ENCODE results near the gene CAPRIN2. TPM values are rescaled to one million over a fixed set of nuclear protein-coding genes. Genes with fewer than 3 reads are reported as not detected.

Gene CAPRIN2
- total RNA-seq, 1 donor from 2014 or later: 30.2 TPM

- TF ChIP-seq, protein P1, sequence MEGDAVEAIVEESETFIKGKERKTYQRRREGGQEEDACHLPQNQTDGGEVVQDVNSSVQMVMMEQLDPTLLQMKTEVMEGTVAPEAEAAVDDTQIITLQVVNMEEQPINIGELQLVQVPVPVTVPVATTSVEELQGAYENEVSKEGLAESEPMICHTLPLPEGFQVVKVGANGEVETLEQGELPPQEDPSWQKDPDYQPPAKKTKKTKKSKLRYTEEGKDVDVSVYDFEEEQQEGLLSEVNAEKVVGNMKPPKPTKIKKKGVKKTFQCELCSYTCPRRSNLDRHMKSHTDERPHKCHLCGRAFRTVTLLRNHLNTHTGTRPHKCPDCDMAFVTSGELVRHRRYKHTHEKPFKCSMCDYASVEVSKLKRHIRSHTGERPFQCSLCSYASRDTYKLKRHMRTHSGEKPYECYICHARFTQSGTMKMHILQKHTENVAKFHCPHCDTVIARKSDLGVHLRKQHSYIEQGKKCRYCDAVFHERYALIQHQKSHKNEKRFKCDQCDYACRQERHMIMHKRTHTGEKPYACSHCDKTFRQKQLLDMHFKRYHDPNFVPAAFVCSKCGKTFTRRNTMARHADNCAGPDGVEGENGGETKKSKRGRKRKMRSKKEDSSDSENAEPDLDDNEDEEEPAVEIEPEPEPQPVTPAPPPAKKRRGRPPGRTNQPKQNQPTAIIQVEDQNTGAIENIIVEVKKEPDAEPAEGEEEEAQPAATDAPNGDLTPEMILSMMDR (IDR thresholded peaks at IDR 0.05; ENCODE audit: insufficient read depth, low read length, poor library complexity, severe bottlenecking): no peak
- no peaks in the 10 kb centered on the region for H3K27me3 ChIP-seq (ENCODE audit: control insufficient read depth, insufficient read depth, low read length)
- H3K4me3 ChIP-seq (ENCODE audit: low read depth, low read length): no peak overlapping the region
- DNase-seq (ENCODE audit: low read depth): no peak
- H3K36me3 ChIP-seq (ENCODE audit: control insufficient read depth, insufficient read depth, low read length): no peaks in the 10 kb centered on the region
Measured at GRCh38 chr12:30698346-30698745, 56.4 kb downstream of the CAPRIN2 start.

DNA sequence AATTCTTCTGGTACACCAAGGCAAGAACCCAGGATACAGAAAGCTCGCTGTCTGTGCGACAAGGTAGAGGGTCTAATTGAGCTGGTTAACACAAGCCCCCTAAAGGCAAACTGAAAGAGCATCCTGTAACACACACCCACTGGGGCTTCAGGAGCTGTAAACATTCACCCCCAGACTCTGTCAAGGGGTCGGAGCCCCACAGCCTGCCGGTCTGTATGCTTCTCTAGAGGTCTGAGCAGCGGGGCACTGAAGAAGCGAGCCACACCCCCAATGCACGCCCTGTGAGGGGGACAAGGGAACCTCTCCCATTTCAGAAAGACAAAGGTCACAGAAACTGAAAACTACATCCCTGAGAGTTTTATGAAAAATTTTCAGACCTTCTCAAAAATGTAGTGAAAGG, 57.8 kb downstream of the CAPRIN2 start:
- no peaks in the 10 kb centered on the region for H3K27me3 ChIP-seq (ENCODE audit: control insufficient read depth, insufficient read depth, low read length)
- TF ChIP-seq, protein P1 (IDR thresholded peaks at IDR 0.05; ENCODE audit: insufficient read depth, low read length, poor library complexity, severe bottlenecking): no peak
- H3K4me3 ChIP-seq (ENCODE audit: low read depth, low read length): no peak overlapping the region
- DNase-seq (ENCODE audit: low read depth): no peak
- no peaks in the 10 kb centered on the region for H3K36me3 ChIP-seq (ENCODE audit: control insufficient read depth, insufficient read depth, low read length)

DNA sequence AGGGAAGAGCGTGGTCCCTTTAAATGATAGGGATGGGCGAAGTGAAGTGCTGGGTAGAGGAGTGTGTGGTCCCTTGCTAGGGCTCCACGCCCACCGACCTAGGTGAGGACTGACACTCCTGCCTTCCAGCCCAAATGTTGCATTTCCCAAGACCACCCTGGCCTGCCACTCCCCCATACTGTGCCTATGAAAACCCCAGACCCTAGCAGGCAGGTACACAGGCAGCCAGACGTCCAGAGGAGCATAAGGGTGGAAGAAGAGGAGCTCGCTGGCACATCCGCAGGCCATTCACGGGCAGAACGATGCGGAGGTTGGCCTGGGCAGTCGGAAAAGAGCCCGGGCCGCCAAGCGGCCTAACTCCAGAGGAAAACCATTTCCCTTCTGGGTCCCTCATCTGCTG, 58.3 kb downstream of the CAPRIN2 start:
- Histone ChIP-seq H3K36me3 (ENCODE audit: control insufficient read depth, insufficient read depth, low read length) (no peaks in the 10 kb centered on the region), H3K4me3 (ENCODE audit: low read depth, low read length) (peak overlapping the region; percentile 75), H3K27me3 (ENCODE audit: control insufficient read depth, insufficient read depth, low read length) (no peaks in the 10 kb centered on the region)
- no peak for DNase-seq (ENCODE audit: low read depth)
- TF ChIP-seq, protein P1 (IDR thresholded peaks at IDR 0.05; ENCODE audit: insufficient read depth, low read length, poor library complexity, severe bottlenecking): no peak

GRCh38 chr12:30696103-30696408, 58.7 kb downstream of the CAPRIN2 start:
- no peaks in the 10 kb centered on the region for H3K36me3 ChIP-seq (ENCODE audit: control insufficient read depth, insufficient read depth, low read length)
- DNase-seq (ENCODE audit: low read depth): no peak
- no peaks in the 10 kb centered on the region for H3K27me3 ChIP-seq (ENCODE audit: control insufficient read depth, insufficient read depth, low read length)
- peak overlapping the region; percentile 75 for H3K4me3 ChIP-seq (ENCODE audit: low read depth, low read length)
- TF ChIP-seq, protein P1 (IDR thresholded peaks at IDR 0.05; ENCODE audit: insufficient read depth, low read length, poor library complexity, severe bottlenecking): no peak

DNA sequence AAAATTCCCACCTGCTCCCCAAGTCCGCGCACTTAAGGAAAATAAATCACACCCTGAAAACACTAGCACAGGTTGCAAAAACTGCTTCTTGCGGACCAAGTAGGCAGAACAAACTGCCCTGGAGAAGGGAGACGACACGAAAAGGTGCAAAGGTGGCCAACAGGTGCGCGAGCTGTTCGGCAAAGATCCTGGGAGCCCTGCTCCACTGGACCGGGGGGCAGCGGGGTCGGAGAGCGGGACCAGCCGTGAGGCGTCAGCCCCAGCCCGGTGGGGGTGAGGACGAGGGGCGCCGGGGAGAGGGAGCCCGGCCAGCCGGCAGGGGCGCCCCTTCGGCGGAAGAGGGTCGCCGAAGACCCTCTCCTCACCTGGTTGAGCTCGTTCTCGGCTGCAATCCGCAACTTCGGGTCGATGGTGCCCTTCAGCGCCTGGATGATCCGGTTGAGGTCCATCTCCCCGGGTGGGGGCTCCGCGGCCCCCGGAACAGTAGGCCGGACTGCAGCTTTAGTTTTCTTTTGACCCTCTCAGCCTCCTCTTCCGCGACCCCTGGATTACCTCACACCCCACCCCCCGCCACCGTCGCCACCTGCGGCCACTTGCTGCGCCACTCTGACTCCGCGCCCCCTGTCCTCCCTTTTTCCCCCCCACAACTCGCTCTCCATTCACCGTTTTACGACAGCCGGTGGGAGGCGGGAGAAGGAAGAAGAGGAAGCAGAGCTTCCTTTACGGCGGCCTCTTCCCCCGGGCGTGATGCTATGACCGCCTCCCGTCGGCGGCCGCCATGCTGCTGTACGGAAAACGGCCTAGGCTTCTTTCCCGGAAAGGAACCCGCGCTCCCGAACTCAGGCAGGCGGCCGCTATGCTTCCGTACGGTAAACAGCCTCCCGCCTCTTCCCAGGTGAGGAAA, 59.3 kb downstream of the CAPRIN2 start, which contains the start of gene IPO8:
TSS of gene IPO8 (minus strand) at position 671 of the 904 bp plus-strand sequence. CDS start at position 449, 222 bp downstream.
- DNase-seq (ENCODE audit: low read depth): peak; percentile 71
- H3K27me3 ChIP-seq (ENCODE audit: control insufficient read depth, insufficient read depth, low read length): no peaks in the 10 kb centered on the region
- no peaks in the 10 kb centered on the region for H3K36me3 ChIP-seq (ENCODE audit: control insufficient read depth, insufficient read depth, low read length)
- H3K4me3 ChIP-seq (ENCODE audit: low read depth, low read length): peak within 1 kb of the TSS; percentile 75
- TF ChIP-seq, protein P1 (IDR thresholded peaks at IDR 0.05; ENCODE audit: insufficient read depth, low read length, poor library complexity, severe bottlenecking): peak; percentile 44
